ENCODE data around the gene SGCG.

GRCh38 chr13:23175920-23176319, 4.9 kb upstream of the SGCG start:
- TF ChIP-seq CTCF (conservative IDR thresholded peaks at IDR 0.05; ENCODE audit: low read length) (peak; percentile 80), EZH2phosphoT487 (IDR thresholded peaks at IDR 0.05; ENCODE audit: borderline replicate concordance, low read depth, low read length) (no peak)
